ENCODE measurements around the gene PKD2L1. TPM values are rescaled to one million over a fixed set of nuclear protein-coding genes. Genes with fewer than 3 reads are reported as not detected.

The PKD2L1 gene
- polyA plus RNA-seq, 1 donor (not counting 4 experiments of a cell fraction or from before 2014, with no cell fraction given), result not detected

DNA sequence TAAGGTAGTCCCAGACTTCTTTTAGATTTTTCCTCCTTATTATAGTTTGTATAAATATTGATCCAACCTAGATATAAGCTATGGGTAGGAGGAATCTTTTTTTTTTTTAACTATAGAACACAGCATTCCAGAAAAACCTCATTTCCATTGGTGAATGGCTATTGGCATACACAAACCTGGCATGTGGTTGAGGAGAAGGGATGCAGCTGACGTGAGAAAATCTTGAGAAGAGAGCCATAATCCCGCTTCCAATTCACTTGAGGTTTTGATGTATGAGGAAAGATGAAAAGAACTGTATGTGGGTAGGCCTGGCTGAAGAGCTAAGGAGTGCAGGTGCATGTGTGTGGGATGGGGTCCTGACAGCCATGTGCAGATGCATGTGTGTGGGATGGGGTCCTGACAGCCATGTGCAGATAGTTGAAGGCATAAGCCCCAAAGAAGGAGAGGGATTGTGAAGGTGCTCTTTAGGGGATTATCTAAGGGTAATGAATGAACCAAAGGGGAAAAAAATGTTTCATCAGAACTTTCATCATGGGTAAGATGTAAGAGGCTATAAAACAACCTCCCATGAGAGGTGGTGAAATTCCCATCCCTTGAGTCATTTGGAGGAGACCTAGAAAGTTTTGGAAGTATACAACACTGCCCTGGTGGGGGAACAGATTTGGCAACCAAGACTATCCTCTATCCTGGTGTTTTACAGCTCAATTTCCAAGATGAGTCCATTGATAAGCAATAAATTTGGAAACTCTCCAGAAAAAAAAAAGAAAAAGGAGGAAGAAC, 3.8 kb upstream of the PKD2L1 start:
- dilution Hi-C loops (cut with MboI; ENCODE audit: extremely low pct_ligation_motif_present, low sequenced_read_pairs), result loop anchor here (25.0 kb wide), 1 partner anchor 103 kb away; no protein-coding TSS in a partner anchor
- TF ChIP-seq, protein P1, sequence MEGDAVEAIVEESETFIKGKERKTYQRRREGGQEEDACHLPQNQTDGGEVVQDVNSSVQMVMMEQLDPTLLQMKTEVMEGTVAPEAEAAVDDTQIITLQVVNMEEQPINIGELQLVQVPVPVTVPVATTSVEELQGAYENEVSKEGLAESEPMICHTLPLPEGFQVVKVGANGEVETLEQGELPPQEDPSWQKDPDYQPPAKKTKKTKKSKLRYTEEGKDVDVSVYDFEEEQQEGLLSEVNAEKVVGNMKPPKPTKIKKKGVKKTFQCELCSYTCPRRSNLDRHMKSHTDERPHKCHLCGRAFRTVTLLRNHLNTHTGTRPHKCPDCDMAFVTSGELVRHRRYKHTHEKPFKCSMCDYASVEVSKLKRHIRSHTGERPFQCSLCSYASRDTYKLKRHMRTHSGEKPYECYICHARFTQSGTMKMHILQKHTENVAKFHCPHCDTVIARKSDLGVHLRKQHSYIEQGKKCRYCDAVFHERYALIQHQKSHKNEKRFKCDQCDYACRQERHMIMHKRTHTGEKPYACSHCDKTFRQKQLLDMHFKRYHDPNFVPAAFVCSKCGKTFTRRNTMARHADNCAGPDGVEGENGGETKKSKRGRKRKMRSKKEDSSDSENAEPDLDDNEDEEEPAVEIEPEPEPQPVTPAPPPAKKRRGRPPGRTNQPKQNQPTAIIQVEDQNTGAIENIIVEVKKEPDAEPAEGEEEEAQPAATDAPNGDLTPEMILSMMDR (optimal IDR thresholded peaks at IDR 0.05 in 1 of 3, IDR thresholded peaks at IDR 0.05 in 1 of 3, conservative IDR thresholded peaks at IDR 0.05 in 1 of 3; ENCODE audit: extremely low read depth in 1 of 3, insufficient read depth in 2 of 3, low read length in 3 of 3), result no peak
- no peak for TF ChIP-seq EZH2 (IDR thresholded peaks at IDR 0.05; ENCODE audit: low read length)
- no peaks in the 10 kb centered on the region for H4K20me1 ChIP-seq (ENCODE audit: control insufficient read depth, extremely low read depth, insufficient read depth, low read length)
- H3K4me1 ChIP-seq (ENCODE audit: control insufficient read depth, extremely low read depth, insufficient read depth, low read length), result no peaks in the 10 kb centered on the region
- H3K36me3 ChIP-seq (ENCODE audit: control insufficient read depth in 2 of 2, extremely low read depth in 1 of 2, insufficient read depth in 2 of 2, low read length in 2 of 2), result no peaks in the 10 kb centered on the region
- no peak overlapping the region for H3K4me3 ChIP-seq (ENCODE audit: control insufficient read depth in 2 of 3, extremely low read depth in 1 of 3, insufficient read depth in 2 of 3, low read depth in 1 of 3, low read length in 3 of 3)
- H2AFZ ChIP-seq (ENCODE audit: control insufficient read depth, low read length), result no peak overlapping the region
- DNase-seq (ENCODE audit: low read depth, low spot score) (no peak), FAIRE-seq (no peak)
- H3K27ac ChIP-seq (ENCODE audit: control insufficient read depth, insufficient read depth, low read length), result no peak overlapping the region
- no peaks in the 10 kb centered on the region for H3K9me1 ChIP-seq (ENCODE audit: control insufficient read depth, extremely low read depth, insufficient read depth, low read length)
- H3K9ac ChIP-seq (ENCODE audit: control insufficient read depth, extremely low read depth, insufficient read depth, low read length), result no peak overlapping the region
- H3K4me2 ChIP-seq (ENCODE audit: control insufficient read depth, extremely low read depth, insufficient read depth, low read depth, low read length), result no peak overlapping the region
- peaks cover 19% of the 10 kb centered on the region for H3K27me3 ChIP-seq (ENCODE audit: control insufficient read depth, extremely low read depth, insufficient read depth, low read length)
- no peaks in the 10 kb centered on the region for H3K79me2 ChIP-seq (ENCODE audit: control insufficient read depth, insufficient read depth, low read length)
- H3K9me3 ChIP-seq (ENCODE audit: control insufficient read depth, low read depth, low read length), result no peaks in the 10 kb centered on the region

- no peaks in the 10 kb centered on the region for H4K20me1 ChIP-seq (ENCODE audit: control insufficient read depth, extremely low read depth, insufficient read depth, low read length)
- no peak for TF ChIP-seq EZH2 (IDR thresholded peaks at IDR 0.05; ENCODE audit: low read length)
- TF ChIP-seq, protein P1 (optimal IDR thresholded peaks at IDR 0.05 in 1 of 3, IDR thresholded peaks at IDR 0.05 in 1 of 3, conservative IDR thresholded peaks at IDR 0.05 in 1 of 3; ENCODE audit: extremely low read depth in 1 of 3, insufficient read depth in 2 of 3, low read length in 3 of 3), result no peak
- no peaks in the 10 kb centered on the region for H3K79me2 ChIP-seq (ENCODE audit: control insufficient read depth, insufficient read depth, low read length)
- H3K9ac ChIP-seq (ENCODE audit: control insufficient read depth, extremely low read depth, insufficient read depth, low read length), result no peak overlapping the region
- no peak for DNase-seq (ENCODE audit: low read depth, low spot score)
- H3K27ac ChIP-seq (ENCODE audit: control insufficient read depth, insufficient read depth, low read length), result no peak overlapping the region
- H2AFZ ChIP-seq (ENCODE audit: control insufficient read depth, low read length), result no peak overlapping the region
- H3K36me3 ChIP-seq (ENCODE audit: control insufficient read depth in 2 of 2, extremely low read depth in 1 of 2, insufficient read depth in 2 of 2, low read length in 2 of 2), result no peaks in the 10 kb centered on the region
- no peaks in the 10 kb centered on the region for H3K9me1 ChIP-seq (ENCODE audit: control insufficient read depth, extremely low read depth, insufficient read depth, low read length)
- no peaks in the 10 kb centered on the region for H3K4me1 ChIP-seq (ENCODE audit: control insufficient read depth, extremely low read depth, insufficient read depth, low read length)
- H3K9me3 ChIP-seq (ENCODE audit: control insufficient read depth, low read depth, low read length), result no peaks in the 10 kb centered on the region
- dilution Hi-C loops (cut with MboI; ENCODE audit: extremely low pct_ligation_motif_present, low sequenced_read_pairs), result loop anchor here (25.0 kb wide), 1 partner anchor 104 kb away; no protein-coding TSS in a partner anchor
- H3K4me2 ChIP-seq (ENCODE audit: control insufficient read depth, extremely low read depth, insufficient read depth, low read depth, low read length), result no peak overlapping the region
- H3K4me3 ChIP-seq (ENCODE audit: control insufficient read depth in 2 of 3, extremely low read depth in 1 of 3, insufficient read depth in 2 of 3, low read depth in 1 of 3, low read length in 3 of 3), result no peak overlapping the region
- FAIRE-seq, result no peak
- peaks cover 19% of the 10 kb centered on the region for H3K27me3 ChIP-seq (ENCODE audit: control insufficient read depth, extremely low read depth, insufficient read depth, low read length)
These were observed 3.1 kb upstream of the PKD2L1 start for GRCh38 chr10:100333106-100333505.

Measured in keratinocyte (primary cell).